GM19099 (cell line): ENCODE data around the gene TEC.

Source experiments
- POLR2A ChIP-seq: IDR thresholded peaks from 3 replicates; pipeline ENCODE4 v1.6.1; 2011; ENCODE audit warnings: low read depth; ENCODE audit not compliant: insufficient read length; ENCODE audit errors: extremely low read depth

Gene TEC

DNA sequence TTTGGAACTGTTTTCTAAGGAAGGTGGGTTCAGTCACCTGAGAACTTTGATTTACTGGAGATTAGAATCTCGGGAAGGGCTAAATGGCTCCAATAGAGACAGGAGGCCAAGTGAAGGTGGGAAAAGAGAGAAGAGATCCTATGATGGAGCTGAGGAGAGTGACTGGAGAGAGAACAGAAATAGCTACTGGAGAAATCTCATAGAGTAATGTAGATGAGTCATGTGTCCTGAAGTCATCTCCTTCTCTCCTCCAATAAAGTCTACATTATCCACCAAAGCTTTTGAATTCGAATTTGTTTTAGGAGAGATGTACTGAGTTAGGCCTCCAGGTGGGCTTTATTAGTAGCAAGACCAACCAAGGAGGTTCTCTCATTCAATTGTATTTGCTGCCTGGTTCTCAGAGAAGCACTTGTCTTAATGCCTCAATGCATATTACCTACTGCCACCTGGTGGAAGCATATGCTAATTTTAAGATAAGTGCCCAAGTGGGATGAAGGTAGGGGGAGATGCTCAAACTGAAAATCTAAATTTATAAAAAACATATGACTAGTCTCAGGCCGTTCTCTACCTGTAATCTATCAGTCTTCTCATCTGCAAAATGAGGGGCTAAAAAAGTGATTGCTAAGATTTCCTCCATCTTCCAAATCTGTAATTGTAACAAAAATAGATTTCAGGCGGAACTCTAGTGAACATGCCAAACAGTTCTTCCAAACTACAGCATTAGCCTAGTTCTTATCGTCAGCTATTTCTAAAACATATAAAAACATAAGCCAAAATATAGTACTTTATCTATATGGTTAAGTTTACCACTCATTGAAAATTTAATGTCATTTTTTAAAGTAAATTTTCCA is 160.0 kb downstream of the TEC start:
- TF ChIP-seq POLR2A: no peak

DNA sequence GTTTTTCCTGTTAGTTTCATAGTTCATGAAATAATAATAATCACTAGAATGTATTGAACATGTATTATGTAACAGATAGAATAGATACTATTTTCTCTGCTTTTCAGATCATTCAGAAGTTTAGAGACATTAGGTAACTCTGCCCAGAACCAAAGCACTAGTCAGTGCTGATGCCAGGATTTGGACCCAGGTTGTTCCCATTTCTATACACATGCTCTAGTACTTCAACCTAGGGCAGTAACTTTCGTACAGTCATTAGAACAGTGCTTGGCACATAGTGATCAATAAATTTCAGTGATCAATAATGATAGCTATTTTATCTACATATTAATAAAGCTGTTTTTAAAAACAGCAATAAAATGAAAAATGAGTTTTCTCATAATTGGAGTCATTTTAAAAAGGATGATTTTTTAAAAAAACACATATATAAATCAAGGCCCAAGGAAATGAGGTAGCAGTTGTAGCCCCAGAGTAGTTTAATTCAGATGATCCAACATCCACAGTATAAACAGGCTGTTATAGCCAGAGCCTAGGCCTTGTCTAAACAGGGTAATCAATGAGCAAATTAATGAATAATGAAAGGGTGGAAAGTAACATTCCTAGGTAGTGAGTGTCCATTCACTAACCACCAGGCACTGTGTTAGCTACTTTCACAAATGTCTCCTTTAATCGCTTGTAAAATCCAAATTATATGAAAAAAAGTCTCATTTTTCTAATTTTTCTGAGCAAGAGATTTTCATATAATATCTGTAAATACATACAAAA is 161.1 kb downstream of the TEC start:
- no peak for TF ChIP-seq POLR2A

DNA sequence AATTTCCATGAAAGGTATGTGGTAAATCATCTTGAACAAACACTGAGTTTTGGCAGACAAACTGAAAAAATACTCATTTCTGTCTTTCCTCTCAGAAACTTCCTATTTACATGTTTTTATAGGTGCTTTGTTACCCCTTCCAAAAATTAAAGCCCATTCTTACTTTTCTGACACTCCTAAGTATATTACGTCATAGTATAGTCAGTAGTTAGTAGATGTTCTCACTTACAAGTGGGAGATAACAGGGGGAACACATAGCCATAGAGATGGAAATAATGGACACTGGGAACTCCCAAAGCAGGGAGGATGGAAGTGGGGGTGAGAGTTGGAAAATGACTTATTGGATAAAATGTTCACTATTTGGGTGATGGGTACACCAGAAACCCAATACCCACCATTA is 164.4 kb downstream of the TEC start:
- TF ChIP-seq POLR2A: no peak

DNA sequence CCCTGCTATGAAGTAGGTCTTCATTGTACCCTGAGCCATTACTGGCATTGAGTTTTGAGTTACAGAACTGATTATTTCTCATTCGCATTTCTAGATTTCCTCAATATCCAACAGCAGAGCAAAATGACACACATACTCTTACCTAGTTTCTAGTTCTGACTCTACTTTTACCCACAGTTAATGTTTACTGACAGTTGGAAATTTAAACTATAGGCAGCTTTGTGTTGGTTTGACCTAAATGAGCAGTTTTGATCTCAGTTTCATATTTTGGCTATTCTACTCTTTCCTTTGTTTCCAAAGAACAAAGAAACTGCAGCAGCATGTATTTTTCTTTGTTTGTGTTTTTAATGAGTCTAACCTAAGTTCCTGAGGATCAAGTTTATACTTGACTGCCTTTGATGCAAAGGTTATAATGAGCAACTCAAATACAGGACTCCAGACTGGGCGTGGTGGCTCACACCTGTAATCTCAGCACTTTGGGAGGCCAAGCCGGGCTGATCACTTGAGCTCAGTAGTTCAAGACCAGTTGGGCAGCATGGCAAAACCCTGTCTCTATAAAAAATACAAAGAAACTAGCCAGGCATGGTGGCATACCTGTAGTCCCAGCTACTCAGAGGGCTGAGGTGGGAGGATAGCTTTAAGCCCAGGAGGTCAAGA is 166.0 kb downstream of the TEC start:
- no peak for TF ChIP-seq POLR2A

DNA sequence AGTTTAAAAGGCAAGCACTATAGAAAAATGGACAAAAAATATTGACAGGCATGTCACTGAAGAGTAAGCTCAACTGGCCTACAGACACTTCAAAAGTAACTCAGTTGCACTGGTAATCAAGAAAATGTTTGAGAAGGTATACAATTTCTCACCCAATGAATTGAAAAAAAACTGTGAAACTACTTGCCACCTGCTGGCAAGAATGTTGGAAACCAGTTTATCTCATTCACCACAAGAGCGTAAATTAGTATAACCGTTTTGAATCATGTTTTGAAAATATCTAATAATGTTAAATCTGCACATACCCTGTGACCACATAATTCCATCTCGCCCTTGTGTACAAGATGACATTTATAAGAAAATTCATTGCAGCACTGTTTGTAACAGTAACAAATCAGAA is 167.3 kb downstream of the TEC start:
- TF ChIP-seq POLR2A: no peak

DNA sequence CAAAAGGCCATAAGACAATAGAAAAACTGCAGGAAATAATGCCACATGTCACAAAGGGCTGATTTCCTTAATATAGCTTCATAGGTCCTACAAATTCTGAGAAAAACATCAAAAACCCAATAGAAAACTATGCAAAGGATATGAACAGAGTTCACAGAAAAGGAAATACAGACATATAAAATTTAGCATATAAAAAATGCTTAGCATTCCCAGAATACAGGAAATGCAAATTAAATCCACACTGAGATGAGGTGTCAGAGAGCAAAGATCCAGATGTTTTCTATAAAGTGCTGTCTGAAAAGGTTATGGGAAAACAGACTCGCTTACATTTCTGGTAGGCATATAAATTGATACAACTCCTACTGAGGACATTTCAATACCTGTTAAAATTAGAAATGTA is 169.4 kb downstream of the TEC start:
- TF ChIP-seq POLR2A: no peak

DNA sequence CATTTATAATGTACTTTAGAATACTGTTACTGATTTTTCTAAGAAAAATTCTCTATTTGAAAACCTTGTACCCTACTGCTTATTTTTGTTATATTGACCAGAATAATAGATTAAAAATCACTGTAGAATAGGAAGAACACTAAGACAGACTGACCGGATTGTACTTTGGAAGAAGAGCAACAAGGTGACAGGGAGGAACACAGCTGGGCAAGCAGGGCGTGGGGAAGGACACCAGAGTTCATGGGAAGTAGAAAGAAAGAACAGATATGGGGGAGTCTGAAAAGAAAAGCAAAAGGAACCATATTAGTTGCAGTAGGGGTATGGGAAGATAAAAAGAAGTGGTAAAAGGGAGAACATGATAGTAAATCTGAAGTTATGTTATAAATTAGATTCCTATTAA is 174.2 kb downstream of the TEC start:
- TF ChIP-seq POLR2A: no peak

DNA sequence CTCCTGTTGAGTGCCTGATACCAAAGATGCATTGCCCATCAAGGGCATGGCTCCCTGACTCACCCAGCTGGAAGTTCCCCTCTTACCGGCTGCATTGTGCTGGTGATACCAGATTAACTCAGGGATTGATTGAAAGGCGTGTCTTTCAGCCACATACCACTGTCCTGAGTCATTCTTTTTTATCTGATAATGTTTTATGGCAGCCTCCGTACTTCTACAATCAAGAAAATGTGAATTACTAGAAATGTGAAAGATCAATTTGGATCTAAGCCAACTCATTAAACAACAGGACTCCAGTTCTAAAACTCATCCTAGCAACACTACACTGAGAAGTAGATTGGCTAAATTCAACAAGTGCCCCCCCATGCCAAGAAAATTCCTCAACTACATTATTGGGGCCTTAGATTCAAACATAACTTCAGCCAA is 175.6 kb downstream of the TEC start:
- TF ChIP-seq POLR2A: no peak

DNA sequence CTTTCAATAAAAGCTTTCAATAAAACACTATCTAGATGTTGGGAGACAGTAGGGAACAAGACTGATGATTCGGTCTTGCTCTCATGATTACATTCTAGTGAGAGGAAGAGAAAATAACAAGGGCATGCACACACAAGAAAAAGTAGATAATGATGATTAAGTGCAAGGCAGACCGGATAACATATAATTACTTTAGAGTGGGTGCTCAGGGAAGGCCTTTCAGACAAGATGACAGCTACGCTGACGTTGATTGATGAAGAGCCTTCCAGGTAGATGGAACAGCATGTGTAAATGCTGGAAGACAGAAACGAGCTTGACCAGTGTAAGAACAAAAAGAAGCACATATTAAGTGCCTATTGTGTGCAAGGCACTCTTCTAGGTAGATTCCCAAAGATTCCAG is 179.0 kb downstream of the TEC start:
- TF ChIP-seq POLR2A: no peak

DNA sequence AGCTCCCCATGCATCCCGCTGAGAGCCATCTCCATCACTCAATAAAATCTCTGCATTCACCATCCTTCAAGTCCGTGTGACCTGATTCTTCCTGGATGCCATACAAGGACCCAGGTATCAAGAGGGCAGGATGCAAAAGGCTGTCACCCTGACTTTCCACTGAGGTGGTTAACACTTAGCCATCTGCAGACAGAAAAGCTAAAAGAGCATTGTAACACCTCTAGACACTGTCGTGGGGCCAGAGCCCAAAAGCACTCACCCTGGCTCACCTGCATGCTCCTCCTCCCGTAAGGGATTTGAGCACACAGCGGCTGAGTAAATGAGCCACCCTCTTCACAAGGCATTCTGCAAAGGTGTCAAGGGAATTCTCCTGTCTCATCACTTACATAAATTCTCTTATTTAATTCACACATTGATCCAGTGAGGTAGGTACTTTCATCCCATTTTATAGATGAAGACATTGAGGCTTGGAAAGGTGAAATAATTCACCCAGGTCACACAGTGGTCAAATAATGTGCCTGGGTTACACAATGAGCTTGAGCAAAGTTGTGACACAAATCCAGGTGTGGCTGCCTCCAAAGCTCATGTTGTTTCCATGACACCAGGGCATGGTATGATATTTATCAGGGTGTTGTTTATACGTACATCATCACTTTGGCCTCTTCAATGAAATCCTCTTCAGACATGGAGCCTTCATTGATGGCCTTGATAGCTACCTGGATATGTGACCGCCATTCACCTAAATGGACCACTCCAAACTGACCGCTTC is 183.6 kb downstream of the TEC start:
- no peak for TF ChIP-seq POLR2A
